ENCODE measurements around the gene SLC1A7.
A peak's percentile ranks its signal among the peaks of the same experiment; 100 is the strongest.

The SLC1A7 gene

DNA sequence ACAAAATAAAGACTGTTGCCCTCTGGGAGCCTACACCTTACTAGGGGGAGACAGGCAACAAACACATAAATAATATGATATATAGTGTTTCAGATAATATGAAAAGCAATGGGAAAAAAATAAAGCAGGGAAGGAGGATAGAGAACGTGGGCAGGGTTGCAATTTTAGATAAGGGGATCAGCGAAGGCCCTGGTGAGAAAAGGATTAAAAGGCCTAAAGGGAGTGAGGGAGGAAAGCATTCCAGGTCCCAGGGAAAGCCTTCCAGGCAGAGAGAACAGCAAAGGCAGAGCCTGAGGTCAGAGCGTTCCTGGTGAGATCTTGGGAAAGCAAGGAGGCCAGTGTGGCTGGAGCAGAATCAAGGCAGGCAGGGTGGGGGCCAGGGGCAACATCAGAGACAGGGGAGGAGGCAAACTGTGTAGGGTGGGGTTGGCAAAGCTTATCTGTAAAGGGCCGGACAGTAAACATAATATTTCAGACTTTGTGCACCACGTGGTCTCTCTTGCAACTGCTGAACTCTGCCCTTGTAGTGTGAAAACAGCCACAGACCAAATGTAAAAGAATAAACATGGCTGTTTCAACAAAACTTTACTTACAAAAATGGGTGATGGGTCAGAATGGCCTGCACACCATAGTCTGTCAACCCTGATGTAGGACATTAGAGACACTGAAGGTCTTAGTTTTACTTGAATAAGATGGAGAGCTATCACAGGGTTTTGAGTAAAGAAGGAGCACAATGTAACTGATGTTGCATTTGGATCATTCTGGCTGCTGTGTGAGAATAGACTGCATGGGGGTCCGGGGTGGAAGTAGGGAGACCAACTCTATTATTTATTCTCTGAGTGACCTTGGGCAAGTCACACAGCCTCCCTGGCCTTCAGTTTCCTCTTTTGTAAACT is 40.9 kb upstream of the SLC1A7 start:
- no peaks in the 10 kb centered on the region; the same call in 1 of the 2 replicates for H3K27me3 ChIP-seq (replicated peaks; ENCODE audit: control insufficient read depth, insufficient read depth, low read length)
- H3K36me3 ChIP-seq (ENCODE audit: control insufficient read depth, insufficient read depth, low read length): no peaks in the 10 kb centered on the region
- DNase-seq (ENCODE audit: extremely low read depth, insufficient read length): no peak
- no peak overlapping the region for H3K4me3 ChIP-seq (replicated peaks; ENCODE audit: low read depth, low read length)
- TF ChIP-seq, protein P1, sequence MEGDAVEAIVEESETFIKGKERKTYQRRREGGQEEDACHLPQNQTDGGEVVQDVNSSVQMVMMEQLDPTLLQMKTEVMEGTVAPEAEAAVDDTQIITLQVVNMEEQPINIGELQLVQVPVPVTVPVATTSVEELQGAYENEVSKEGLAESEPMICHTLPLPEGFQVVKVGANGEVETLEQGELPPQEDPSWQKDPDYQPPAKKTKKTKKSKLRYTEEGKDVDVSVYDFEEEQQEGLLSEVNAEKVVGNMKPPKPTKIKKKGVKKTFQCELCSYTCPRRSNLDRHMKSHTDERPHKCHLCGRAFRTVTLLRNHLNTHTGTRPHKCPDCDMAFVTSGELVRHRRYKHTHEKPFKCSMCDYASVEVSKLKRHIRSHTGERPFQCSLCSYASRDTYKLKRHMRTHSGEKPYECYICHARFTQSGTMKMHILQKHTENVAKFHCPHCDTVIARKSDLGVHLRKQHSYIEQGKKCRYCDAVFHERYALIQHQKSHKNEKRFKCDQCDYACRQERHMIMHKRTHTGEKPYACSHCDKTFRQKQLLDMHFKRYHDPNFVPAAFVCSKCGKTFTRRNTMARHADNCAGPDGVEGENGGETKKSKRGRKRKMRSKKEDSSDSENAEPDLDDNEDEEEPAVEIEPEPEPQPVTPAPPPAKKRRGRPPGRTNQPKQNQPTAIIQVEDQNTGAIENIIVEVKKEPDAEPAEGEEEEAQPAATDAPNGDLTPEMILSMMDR (IDR thresholded peaks at IDR 0.05; ENCODE audit: insufficient read depth, low read length, poor library complexity, severe bottlenecking): no peak

DNA sequence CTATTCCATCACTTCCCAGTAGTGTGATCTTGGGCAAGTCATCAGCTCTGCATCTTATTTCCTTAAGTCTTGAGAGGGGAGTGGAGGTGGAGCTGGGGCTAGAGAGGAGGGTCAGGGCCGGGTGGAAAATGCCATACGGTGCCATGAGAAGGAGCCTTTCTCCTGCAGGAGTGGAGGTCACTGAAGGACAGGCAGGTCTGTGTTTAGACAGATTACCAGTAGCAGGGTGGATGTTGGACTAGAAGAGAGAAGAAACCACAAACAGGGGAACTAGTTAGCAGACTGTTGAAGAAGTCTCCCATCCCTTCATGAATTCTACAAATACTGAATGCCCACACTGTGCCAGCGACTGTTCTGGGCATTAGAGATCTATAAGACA is 40.3 kb upstream of the SLC1A7 start:
- DNase-seq (ENCODE audit: extremely low read depth, insufficient read length): no peak
- TF ChIP-seq, protein P1 (IDR thresholded peaks at IDR 0.05; ENCODE audit: insufficient read depth, low read length, poor library complexity, severe bottlenecking): no peak

DNA sequence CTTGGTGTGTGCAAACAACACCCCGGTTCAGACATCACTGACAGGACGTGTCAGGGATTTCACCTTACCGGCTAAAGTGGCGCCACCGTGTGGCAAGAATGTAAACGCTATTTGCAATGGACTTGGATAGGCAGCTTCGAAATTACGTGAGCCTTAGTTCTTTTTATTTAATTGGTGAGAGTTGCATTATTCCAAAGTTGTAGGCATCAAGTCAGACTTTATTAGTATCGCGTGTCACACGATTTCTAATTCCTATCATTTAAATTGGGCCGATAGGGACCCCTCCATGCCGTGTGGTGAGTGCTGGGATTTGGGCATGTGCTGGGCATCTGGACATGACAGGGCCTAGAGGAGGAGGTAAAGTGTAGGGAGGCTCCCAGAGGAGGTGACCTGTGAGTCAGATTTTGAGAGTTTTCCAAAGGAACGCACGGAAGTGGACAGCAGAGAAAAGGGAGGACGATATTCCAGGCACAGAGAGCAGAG is 39.7 kb upstream of the SLC1A7 start:
- Histone ChIP-seq H3K36me3 (ENCODE audit: control insufficient read depth, insufficient read depth, low read length) (no peaks in the 10 kb centered on the region), H3K4me3 (replicated peaks; ENCODE audit: low read depth, low read length) (no peak overlapping the region), H3K27me3 (replicated peaks; ENCODE audit: control insufficient read depth, insufficient read depth, low read length) (no peaks in the 10 kb centered on the region; the same call in 1 of the 2 replicates)
- TF ChIP-seq, protein P1 (IDR thresholded peaks at IDR 0.05; ENCODE audit: insufficient read depth, low read length, poor library complexity, severe bottlenecking): peak; percentile 79
- DNase-seq (ENCODE audit: extremely low read depth, insufficient read length): no peak

More for the DNA sequence above, 40.3 kb upstream of the SLC1A7 start:
- H3K27me3 ChIP-seq (replicated peaks; ENCODE audit: control insufficient read depth, insufficient read depth, low read length): no peaks in the 10 kb centered on the region; the same call in 1 of the 2 replicates
- no peaks in the 10 kb centered on the region for H3K36me3 ChIP-seq (ENCODE audit: control insufficient read depth, insufficient read depth, low read length)
- H3K4me3 ChIP-seq (replicated peaks; ENCODE audit: low read depth, low read length): no peak overlapping the region

DNA sequence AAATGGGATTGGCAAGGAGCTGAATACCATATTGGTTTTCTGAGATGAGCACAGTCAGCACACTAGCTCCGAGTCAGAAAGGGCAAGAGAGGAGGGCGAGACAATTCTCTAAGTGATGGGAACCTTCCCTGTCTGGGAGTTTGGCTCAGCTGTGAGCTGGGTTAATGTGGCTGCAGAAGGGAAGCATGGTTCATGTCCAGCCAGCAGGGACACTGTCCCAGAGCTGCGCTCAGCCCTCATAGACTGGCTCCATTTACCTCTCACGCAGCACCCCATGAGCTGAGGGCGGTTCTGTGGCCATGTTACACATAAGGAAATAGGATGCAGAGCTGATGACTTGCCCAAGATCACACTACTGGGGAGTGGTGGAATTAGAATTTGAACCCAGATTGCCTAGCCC is 38.5 kb upstream of the SLC1A7 start:
- no peaks in the 10 kb centered on the region; the same call in none of the 2 replicates for H3K27me3 ChIP-seq (replicated peaks; ENCODE audit: control insufficient read depth, insufficient read depth, low read length)
- no peaks in the 10 kb centered on the region for H3K36me3 ChIP-seq (ENCODE audit: control insufficient read depth, insufficient read depth, low read length)
- TF ChIP-seq, protein P1 (IDR thresholded peaks at IDR 0.05; ENCODE audit: insufficient read depth, low read length, poor library complexity, severe bottlenecking): no peak

DNA sequence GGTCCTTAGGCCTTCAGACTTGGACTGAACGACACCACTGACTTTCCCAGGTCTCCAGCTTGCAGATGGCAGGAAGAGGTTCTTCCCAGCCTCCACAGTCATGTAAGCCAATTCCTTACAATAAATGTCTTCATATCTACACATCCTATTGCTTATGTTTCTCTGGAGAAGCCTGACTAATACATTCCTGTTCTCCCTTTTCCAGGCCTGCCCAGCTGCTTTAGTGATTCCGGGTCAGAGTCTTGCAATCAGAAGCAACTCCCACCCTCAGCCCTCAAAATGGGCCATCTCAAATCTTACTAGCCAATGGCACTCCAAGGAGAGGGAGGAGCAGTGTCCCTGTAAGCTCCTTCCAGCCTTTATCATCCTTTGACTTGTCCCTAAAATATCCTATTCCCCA is 37.8 kb upstream of the SLC1A7 start:
- DNase-seq (ENCODE audit: extremely low read depth, insufficient read length): no peak
- Histone ChIP-seq H3K4me3 (replicated peaks; ENCODE audit: low read depth, low read length) (no peak overlapping the region), H3K27me3 (replicated peaks; ENCODE audit: control insufficient read depth, insufficient read depth, low read length) (no peaks in the 10 kb centered on the region; the same call in none of the 2 replicates), H3K36me3 (ENCODE audit: control insufficient read depth, insufficient read depth, low read length) (no peaks in the 10 kb centered on the region)
- TF ChIP-seq, protein P1 (IDR thresholded peaks at IDR 0.05; ENCODE audit: insufficient read depth, low read length, poor library complexity, severe bottlenecking): no peak

More for the DNA sequence above, 38.5 kb upstream of the SLC1A7 start:
- no peak overlapping the region for H3K4me3 ChIP-seq (replicated peaks; ENCODE audit: low read depth, low read length)
- no peak for DNase-seq (ENCODE audit: extremely low read depth, insufficient read length)

Data from GM06990 (cell line).